Stimulated activated CD4-positive, alpha-beta T cell treated with anti-CD3 and anti-CD28 coated beads, Interleukin-2, amount 100 ng/mL, for 24 hours (primary cell): ENCODE results near the gene HPSE.
"Not testable (repeated sequence)": the region's sequence is repeated elsewhere in the genome, so short reads cannot be mapped to it uniquely, and the experiment has no call there.

Experiments
- DNase-seq, 2 donors: peaks; one replicate each; pipeline ENCODE4 v3.0.0-alpha.2; 2020

Gene HPSE

DNA sequence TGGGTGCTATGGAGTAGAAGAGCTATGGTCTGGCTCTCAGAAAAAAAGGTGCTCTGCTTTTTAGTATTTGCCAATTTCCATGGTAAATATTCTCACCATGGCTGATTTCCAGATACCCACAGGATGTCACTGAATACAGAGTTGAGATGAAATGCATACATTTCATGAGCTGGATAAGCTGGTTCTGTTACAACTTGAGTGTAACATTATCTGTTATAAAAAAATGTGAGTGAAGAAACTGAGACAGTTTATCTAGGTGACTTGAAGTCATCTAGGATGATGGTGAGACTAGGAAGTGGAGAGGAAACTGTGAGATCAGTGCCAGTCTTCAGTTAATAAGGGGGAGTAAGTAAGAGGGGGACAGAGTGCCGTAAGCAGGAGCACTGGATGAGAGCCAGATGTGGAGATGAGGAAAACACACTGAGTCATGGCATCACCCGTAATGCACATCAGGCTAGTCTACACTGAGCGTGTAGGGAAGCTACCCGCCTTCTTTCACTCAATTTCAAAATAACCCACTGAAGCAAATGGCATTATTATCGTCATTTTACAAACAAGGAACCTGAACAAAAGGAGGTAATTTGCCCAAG, 5.0 kb downstream of the HPSE start:
- DNase-seq, result no peak

DNA sequence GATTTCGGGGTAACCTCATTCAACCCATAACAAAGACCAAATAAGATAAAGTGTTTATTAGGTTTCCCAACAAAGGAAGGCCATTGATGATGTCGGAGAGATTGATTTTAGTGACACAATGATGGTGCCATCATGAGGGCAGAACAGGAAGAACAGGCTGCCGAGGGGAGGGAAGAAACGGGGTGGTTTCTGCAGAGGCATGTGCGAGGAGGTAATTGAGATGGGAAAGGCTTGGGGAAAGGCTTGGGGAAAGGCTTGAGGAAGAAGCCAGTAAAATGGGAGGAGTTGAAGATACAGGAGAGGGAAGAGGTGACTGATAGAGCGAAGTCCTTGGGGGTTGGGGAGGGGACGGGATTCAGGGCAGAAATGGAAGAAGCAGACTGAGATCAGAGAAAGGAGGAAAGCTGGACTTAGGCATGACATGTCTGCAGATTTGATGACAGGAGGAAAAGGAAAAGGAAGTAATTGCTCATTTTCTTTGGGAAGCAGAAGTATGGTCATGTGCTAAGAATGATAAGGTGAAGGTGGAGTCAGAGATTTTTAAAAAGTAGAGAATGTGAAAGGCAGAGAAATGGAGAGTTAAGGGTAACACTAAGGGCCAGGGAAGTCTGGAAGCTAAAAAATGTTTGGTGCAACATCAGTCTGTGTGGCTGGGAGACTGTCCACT, 6.0 kb downstream of the HPSE start:
- DNase-seq, result no peak

DNA sequence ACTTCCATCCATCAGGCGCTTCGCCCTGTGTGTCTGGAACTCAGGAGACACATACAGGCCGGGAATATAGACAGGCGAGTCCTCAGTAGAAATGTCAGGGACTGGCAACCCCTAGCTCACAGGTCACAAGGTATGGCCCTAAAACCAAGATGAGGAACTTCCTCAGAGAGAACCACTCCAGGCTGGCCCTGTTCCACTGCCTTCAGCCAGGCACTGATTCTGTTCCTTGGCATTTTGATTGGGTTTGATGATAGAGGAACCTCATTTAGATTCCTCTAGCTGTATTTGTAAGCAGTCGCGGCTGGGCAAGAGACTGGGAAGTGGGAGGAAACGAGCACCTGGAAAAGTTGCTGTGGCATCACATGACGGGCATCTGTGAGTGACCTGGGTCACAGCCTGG, 8.1 kb downstream of the HPSE start:
- no peak for DNase-seq

DNA sequence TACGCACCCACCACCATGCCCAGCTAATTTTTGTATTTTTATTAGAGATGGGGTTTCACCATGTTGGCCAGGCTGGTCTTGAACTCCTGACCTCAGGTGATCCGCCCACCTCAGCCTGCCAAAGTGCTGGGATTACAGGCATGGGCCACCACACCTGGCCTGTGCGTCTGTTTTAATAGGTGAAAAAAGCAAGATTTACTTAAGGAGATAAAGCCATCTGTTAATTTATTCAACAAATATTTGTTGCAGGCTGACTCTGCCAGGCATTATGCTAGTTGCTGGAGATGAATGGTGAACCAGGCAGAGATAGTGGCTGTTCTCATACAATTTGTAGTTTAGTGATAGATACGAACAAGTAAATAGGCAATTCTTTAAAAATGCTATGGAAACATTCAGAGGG, 9.3 kb downstream of the HPSE start:
- DNase-seq, result not testable (repeated sequence)

DNA sequence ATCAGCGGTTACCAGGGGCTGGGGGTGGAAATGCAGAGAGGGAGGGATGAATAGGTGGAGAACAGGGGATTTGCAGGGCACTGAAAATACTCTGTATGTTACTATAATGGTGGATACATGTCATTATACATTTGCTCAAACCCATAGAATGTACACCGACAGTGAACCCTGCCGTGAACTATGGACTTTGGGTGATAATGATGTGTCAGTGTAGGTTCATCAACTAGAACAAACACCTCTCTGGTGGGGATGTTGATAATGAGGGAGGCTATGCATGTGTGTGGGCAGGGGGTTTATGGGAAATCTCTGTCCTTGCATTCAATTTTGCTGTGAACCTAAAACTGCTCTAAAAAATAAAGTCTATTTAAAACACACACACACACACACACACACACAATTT, 11.5 kb downstream of the HPSE start:
- DNase-seq, result no peak

DNA sequence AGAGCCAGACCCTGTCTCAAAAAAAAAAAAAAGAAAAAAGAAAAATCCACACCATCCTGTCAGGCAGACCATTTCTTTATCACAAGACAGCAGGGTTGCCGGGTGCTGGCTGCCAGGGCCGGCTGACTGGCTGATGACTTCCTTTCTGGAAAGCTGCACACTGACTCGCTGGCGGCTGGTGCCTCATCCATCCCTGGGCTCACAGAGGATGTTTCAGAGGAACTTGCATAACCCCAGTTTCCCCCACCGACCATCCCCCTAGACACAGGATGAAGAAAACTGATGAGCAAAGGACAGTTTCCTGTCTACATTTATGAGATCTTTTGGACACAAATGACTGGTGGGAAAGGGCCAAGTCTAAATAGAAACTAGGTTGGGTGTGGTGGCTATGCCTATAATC, 14.1 kb downstream of the HPSE start:
- peak in 1 of 2 donors; percentile 23 for DNase-seq

DNA sequence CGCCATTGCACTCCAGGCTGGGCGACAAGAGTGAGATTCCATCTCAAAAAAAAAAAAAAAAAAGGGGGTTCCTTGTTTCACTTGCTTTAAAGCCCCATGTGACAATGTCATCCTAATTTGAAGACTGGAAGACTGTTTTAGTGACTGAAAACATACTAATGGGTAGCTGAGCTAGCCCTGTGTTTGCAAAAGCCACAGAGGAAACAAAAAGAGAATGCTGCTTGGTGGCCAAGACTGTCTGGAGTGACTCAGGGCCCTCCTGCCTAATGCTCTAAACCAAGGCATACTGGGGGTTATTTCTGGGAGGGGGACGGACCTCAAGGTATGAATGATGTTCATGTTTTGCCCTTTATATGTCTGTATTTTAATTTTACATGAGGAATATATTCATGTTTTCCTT, 16.0 kb downstream of the HPSE start:
- no peak for DNase-seq

DNA sequence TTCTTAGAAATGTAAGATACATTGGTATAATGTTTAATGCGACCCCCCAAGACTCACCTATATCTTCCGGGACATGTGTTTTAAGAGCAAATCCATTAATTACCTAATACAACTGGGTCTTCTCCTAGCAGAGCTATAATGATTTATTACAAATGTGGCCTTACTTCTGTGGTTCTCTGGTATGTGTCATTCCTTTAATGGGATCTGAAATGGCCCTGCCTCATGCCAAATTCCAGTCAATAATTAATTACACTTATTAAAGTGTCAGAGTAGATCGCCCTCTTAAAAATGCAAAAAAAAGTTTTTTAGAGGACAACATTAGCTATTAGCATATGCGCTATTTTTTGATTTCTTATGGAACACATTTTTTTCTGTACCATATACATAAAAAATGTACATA, 17.0 kb downstream of the HPSE start:
- DNase-seq, result no peak

DNA sequence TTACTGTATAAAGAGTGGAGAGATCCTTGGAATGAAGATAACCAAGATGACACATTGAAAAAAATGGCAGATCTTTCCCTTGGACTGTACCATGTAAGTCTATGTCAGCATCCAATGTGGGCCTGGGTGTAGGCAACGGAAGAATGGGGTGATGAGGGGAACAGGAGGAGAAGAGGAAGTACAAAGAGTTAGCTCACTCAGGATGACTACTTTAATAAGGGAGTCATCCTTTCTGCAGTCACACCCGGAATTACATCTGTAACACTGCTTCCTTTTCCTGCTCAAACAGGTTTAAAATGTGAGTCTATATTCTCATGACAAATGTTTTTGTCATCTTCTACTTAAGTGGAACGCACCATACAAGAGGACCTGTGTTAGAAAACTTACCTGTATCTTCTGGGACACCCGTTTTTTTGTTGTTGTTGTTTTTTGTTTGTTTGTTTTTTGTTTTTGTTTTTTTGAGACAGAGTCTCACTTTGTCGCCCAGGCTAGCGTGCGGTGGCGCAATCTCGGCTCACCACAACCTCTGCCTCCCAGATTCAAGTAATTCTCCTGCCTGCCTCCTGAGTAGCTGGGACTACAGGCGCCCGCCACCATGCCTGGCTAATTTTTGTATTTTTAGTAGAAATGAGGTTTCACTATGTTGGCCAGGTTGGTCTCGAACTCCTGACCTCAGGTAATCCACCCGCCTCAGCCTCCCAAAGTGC, 18.0 kb downstream of the HPSE start:
- DNase-seq, result no peak

DNA sequence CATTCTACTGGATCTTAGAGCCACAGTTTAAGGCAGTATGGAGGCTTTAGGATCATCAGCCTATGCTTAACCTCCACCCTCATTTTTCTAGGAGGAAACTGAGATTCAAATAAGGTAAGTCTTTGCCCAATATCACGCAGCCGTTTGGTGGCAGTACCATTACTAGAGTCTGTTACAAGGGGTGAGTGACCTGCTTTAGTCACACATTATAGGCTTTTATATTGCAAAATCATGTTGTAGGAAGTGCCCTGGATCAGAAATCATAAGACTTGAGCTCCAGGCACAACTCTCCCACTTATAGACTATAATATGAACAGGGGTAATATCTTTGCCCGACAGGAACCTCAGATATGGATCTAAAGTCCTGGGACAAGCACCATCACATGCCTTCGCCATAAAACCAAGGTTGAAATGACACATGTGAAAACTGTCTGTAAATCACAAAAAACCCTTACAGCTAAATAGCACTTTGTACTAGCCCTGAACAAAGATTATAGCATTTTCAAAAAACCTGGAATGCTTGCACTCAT, 19.2 kb downstream of the HPSE start:
- DNase-seq, result no peak

DNA sequence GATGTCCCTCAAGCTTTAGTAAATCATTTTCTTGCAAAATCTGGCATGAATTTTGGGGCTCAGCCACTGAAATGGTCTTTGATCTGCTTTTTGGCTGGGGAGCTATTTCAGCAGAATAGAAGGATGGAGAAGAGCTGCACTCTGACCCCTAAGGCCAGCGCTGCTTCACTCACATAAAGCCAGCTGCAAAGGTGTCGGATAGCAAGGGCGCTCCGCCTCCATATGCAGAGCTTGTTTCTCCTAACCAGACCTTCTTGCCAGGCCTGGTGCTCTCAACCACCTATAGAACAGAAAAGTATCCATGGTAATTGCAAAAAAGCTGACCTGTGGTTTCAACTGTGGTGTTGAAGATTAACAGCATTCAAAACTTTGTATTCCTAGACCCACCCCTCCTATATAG, 26.0 kb downstream of the HPSE start:
- DNase-seq, result no peak

DNA sequence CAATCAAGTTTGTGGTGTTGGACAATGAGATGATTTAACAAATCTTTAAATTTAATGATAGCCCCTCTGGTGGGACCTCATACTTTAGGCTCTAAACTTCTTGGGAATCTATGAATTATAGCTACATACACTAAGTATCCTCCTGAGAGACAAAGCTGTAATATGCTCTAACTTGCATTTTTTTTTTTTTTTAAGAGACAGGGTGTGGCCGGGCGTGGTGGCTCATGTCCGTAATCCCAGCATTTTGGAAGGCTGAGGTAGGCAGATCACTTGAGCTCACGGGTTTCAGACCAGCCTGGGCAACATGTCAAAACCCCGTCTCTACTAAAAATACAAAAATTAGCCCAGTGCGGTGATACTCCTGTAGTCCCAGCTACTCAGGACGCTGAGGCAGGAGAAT, 26.7 kb downstream of the HPSE start:
- no peak for DNase-seq

DNA sequence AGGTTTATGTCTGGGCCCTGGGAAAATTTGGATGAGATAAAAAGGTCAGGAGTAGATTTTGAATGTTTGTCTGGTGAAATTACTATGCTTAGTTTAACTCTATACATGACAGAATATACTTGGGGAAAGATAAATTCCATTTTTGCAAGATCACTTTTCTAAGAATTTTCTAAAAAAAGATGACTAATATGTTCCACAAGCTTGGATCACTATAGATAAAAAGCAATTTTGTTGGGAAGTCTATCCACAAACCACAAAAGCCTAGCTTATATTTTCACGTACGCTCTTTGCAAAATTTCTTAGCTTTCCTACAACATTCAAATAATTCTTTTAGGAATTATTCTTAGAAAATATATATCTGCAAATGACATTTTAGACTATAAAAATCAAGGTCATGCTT, 29.5 kb downstream of the HPSE start:
- DNase-seq, result no peak

DNA sequence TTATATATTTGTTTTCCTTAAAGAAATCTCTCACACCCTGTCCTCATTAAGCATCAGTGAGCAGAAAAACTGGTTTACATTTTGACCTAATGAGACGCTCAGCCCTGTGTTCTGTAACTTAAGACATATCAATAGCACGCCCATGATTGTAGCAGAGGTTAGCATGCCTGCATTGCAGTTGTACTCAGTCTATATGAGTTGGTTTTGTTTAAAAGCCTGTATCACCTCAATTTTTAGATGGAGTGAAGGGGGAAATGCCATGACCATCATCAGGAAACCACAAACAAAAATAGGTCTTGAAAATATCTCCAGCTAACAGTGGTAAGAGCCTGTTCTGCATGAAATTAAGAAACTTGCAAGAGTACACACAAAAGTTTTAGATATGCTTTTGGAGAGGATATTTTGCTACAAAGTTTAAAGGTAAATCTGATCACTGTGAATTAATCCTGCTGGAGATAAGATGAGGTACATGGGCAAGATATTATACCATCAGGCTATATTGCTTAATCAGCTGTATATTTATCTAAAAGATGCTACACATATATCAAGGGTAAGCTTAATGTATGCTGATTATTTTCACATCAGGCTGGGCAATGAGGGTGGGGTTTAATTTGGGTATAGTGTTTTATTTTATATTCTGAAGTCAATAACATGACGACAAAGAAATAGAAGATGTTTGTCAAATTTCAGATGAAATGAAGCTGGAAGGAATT, 36.9 kb downstream of the HPSE start:
- no peak for DNase-seq

DNA sequence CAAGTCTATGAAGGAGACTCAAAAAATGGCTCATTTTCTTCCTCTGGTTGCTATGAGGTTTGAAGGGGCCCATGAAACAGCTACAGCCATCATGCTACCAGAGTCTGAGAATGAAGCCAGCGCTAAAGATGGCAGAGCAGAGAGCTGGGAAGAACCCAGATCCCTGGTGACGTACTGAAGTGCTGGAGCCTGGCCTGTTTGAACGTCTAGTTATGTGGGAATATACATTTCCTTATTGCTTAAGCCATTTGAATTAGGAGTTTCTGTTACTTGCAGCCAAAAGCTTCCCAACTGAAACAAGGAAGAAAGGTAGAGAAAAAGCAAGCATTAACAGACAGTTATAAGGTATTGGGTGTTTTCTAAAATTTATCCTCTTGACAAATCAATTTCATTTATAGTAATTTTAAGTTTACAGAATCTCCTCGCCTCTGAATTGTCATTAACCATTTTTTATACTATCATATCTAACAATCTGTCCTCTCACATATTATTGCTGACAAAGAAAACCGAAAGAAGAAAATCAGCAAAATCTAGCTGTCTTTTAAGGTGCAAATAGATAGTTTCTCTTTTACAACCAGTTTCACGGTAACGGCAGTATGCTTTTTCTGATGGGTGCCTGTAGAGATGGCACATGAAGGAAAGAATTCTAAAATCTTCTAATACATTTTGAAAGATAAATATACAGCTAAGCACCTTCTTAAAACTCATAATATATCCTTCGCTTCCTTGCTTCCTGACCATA, 41.2 kb downstream of the HPSE start:
- DNase-seq, result no peak

DNA sequence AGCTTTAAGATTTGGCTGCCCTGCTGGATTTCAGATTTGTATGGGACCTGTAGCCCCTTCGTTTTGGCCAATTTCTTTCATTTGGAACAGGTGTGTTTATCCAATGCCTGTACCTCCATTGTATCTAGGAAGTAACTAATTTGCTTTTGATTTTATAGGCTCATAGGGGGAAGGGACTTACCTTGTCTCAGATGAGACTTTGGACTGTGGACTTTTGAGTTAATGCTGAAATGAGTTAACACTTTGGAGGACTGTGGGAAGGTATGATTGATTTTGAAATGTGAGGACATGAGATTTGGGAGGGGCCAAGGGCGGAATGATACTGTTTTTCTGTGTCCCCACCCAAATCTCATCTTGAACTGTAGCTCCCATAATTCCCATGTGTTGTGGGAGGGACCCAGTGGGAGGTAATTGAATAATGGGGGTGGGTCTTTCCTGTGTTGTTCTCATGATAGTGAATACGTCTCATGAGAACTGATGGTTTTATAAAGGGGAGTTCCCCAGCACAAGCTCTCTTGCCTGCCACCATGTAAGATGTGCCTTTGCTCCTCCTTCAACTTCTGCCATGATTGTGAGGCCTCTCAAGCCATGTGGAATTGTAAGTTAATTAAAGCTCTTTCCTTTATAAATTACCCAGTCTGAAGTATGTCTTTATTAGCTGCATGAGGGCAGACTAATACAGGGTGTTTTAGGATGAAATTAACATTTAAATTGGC, 44.4 kb downstream of the HPSE start:
- not testable (repeated sequence) for DNase-seq

DNA sequence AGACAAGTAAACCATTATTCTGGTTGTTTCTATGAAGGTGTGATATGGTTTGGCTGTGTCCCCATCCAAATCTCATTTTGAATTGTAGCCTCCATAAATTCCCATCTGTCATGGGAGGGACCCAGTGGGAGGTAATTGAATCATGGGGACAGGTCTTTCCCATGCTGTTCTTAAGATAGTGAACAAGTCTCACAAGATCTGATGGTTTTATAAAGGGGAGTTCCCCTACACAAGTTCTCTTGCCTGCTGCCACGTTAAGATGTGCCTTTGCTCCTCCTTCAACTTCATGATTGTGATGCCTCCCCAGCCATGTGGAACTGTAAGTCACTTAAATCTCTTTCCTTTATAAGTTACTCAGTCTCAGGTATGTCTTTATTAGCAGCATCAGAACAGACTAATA, 46.3 kb downstream of the HPSE start:
- not testable (repeated sequence) for DNase-seq

DNA sequence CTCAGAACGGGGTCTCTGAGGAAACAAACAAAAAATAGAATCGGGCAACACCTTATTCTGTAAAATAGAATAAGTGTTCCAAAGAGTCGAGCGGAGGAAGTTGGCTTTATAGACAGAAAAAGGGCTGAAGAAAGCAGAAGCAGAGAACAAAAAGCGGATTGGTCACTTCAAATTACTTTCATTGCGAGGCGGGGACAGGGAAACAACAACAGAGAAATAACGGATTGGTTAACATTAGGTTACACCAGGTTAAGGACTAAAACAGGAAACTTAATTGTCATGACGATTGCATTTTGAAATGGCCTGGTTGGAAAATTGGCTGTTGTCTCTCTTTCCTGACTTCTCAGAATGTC, 49.6 kb downstream of the HPSE start:
- DNase-seq, result peak in 1 of 2 donors; percentile 24

DNA sequence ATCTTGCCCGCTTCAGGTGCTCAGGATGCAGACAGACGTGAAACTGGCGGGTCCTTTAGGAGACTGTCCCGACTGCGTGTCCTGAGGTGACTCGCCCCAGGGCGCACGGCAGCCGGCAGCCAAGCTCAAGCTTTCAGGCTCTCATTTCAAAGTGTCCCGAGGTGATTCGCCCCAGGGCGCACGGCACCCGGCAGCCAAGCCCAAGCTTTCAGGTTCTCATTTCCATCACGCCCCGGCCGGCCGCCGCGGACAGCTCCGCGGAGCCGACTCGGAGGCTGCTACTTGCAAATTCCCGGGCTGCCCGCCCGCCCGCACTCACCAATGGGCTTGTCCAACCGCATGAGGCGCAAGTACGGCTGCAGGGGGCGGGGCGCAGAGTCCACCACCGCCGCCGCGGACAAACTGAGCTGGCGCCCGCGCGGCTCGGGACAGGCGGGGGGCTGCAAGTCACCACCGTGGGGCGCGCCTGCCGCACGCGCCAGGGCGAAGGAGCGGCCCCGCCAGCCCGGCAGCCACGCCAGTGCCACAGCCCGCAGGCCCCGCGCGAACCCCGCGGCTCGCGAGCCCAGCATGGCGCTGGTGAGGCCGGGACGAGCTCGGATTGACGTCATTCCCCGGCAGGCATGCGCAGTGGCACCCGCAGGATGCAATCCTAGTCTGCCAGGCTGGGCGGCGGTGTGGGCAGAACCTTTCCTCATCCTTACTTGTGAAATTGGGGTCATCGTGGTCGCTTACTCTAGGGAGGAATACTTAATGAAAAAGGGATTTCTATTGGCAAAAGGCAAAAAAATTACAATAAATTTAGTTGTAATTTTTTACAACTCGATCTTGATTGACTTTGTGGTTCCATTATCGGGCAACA, 50.2 kb downstream of the HPSE start, which contains the start of gene COQ2:
TSS of gene COQ2 (minus strand) at position 606 of the 862 bp plus-strand sequence. CDS start at position 572, 34 bp downstream.
- peak; percentile 96 to 97 for DNase-seq

DNA sequence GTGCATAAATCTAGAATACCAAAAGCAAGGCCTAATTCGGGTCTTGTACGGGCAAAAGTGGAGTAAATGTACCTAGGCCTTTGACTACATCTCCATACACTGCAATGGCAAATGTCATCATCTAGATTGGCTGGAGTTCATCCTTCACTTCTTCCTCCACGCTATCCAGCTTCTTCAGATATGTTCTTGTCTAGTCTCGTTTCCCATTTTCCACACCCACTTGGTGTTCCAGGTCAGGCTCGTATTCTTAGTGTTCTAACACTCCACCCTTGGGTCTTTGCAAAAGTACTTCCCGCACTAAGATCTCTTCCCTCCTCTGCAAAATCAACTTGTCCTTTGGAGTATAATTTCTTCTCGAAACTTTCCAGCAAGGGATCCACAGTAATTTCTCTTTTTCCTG, 51.5 kb downstream of the HPSE start:
- DNase-seq, result no peak

DNA sequence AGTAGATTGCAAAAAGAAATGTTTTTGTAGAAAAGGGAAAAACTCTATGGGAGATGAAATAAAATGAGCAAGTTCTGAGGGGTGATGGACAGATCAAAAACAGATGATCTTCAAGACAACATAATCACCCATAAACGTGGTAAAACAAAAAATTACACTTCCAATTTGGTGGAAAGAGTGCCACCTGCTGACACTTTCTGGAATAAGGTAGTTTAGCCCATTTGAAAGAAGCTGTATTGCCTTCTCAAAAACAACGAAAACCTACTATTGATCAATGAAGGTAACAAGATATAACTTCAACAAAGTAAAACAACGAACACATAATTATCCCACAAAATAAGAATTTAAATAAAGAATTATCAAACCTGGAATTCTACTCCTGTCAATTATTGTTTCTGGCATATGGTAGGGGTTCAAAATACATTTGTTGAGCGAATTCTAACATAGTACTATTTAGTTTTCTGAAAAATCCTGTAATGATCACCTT, 52.6 kb downstream of the HPSE start:
- peak; percentile 42 to 70 for DNase-seq
